Uterus (tissue), 4 donors: ENCODE results near the gene GSTO1. TPM values are rescaled to one million over a fixed set of nuclear protein-coding genes. Genes with fewer than 3 reads are reported as not detected.

Experiments used
- DNase-seq, 2 donors: peaks; one replicate each; pipeline ENCODE4 v3.0.0-alpha.2; 2019 to 2020
- H3K27ac ChIP-seq, 2 donors: fragments of 200-600 bp; sonication (generic); 1 replicate in 1 of 2; 2 replicates in 1 of 2; pipeline ENCODE4 v1.5.1; 2016 to 2018
- H3K27me3 ChIP-seq, 2 donors: fragments of 200-600 bp; sonication (generic); one replicate each; pipeline ENCODE4 v1.5.1; 2018 to 2019; ENCODE audit warnings: control low read depth in 1 of 2
- H3K36me3 ChIP-seq, 2 donors: fragments of 200-600 bp; sonication (generic); one replicate each; pipeline ENCODE4 v1.5.1; 2019; ENCODE audit warnings: control low read depth in 1 of 2
- H3K4me1 ChIP-seq, 2 donors: fragments of 200-600 bp; sonication (generic); one replicate each; pipeline ENCODE4 v1.5.1; 2018 to 2019; ENCODE audit warnings: control low read depth in 1 of 2
- H3K4me3 ChIP-seq, 2 donors: fragments of 200-600 bp; sonication (generic); 1 replicate in 1 of 2; 2 replicates in 1 of 2; pipeline ENCODE4 v1.5.1; 2018 to 2019; ENCODE audit warnings: mild to moderate bottlenecking in 1 of 2
- H3K9me3 ChIP-seq, 2 donors: fragments of 200-600 bp; sonication (generic); one replicate each; pipeline ENCODE4 v1.5.1; 2019; ENCODE audit warnings: control low read depth in 1 of 2
- POLR2A ChIP-seq, 2 donors: fragments of 450-650 bp; IDR thresholded peaks; one replicate each; pipeline ENCODE4 v1.6.1; 2016; ENCODE audit warnings: antibody characterized with exemption in 2 of 2, mild to moderate bottlenecking in 1 of 2, moderate library complexity in 1 of 2
- intact Hi-C: fragments of 100-400 bp; cut with DNase I; formaldehyde crosslinking; loops from one replicate; pipeline ENCODE4 v1.15.1; 2023; ENCODE audit warnings: low total_unique reads
- total RNA-seq, 4 donors: library from RNA; depleted of rRNA in 3 of 4; stranded (reverse); fragments of >200 nt in 3 of 4; gene quantifications; one replicate each; pipeline versions ENCODE4 v1.1.0 to v1.2.4, GENCODE V29; 2014 to 2023
- TF ChIP-seq, protein P1 (sequence below), 4 experiments: fragments of 200-600 bp in 2 of 4; fragments of 450-650 bp in 2 of 4; sonication (generic) in 2 of 4; IDR thresholded peaks; one replicate each; pipeline ENCODE4 v1.5.1; 2016 to 2019; ENCODE audit warnings: antibody characterized with exemption in 4 of 4, mild to moderate bottlenecking in 2 of 4, moderate library complexity in 1 of 4
- donor health status: DM: yes; HTN: yes; CAD: no.

Gene GSTO1
- total RNA-seq, result 100 to 1,000 TPM in 2 of 4 donors, 10 to 100 TPM in 2; 54.7 to 131 (median 102) TPM

DNA sequence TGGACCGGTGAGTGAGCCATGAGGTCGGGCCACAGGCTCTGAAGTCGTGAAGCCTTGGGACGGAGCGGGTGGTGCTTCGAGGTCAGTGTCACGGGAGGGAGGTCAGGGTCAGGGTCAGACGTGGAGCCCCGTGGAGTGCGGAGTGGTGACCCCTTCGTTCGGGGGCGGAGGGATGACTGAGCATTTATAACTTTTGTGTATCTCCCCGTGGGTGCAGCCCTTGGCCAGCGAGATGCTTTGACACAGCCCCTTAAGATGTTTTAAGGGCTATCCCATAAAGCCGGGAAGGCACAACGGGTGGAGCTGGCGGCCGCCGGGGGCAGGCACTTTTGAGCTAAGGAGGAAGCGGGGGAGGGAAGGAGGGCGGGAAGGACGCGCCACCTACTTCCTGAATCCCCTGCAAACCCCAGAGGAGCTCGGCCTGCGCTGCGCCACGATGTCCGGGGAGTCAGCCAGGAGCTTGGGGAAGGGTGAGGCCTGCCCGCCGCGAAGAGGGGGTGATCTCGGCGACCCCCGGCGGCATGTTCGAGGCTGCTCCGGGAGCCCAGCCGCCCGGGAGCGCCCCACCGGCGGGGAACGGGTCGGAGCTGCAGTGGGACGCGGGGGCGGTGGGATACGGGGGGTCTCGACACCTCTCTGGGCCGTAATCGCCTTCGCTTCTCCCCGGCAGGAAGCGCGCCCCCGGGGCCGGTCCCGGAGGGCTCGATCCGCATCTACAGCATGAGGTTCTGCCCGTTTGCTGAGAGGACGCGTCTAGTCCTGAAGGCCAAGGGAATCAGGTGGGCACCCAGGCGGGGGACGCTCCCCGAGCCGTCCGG is at the start of gene GSTO1:
Gene GSTO1, plus strand, starts transcription at position 400 of the 818 bp plus-strand sequence. Its CDS starts 37 bp downstream, at position 437.
- intact Hi-C loops, result no loop called here
- TF ChIP-seq POLR2A (IDR thresholded peaks at IDR 0.05), result peak; percentile 62 to 74
- TF ChIP-seq, protein P1, sequence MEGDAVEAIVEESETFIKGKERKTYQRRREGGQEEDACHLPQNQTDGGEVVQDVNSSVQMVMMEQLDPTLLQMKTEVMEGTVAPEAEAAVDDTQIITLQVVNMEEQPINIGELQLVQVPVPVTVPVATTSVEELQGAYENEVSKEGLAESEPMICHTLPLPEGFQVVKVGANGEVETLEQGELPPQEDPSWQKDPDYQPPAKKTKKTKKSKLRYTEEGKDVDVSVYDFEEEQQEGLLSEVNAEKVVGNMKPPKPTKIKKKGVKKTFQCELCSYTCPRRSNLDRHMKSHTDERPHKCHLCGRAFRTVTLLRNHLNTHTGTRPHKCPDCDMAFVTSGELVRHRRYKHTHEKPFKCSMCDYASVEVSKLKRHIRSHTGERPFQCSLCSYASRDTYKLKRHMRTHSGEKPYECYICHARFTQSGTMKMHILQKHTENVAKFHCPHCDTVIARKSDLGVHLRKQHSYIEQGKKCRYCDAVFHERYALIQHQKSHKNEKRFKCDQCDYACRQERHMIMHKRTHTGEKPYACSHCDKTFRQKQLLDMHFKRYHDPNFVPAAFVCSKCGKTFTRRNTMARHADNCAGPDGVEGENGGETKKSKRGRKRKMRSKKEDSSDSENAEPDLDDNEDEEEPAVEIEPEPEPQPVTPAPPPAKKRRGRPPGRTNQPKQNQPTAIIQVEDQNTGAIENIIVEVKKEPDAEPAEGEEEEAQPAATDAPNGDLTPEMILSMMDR (IDR thresholded peaks at IDR 0.05), result peak in 3 of 4 experiments; percentile 5 to 29 (median 13)
- Histone ChIP-seq H3K4me1 (peaks cover 0 to 5% of the 10 kb centered on the region in 2 donors), H3K4me3 (peak within 1 kb of the TSS; percentile 73 to 100), H3K27me3 (no peaks in the 10 kb centered on the region), H3K36me3 (no peaks in the 10 kb centered on the region), H3K27ac (peak within 1 kb of the TSS; percentile 97 to 99), H3K9me3 (no peaks in the 10 kb centered on the region)
- DNase-seq, result peak; percentile 83 to 86

DNA sequence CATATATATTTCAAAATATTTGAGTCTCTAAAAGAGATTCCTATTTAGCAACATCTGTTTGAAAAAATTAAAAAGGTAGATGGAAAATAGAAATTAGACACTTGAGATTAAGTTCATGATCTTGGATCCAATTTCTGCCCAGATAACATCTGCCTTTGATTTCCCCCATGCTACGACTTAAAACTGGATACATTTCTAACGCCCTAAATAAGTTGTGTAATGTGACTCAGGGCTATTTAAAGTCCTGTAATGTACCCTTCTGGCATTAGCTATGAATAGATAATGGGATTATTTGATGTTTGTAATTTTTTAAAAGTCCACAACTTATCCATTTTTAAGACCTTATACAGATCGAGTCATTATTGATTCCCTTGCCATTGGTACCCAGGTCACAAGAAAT is 46.0 kb upstream of the GSTO1 start:
- no peaks in the 10 kb centered on the region for H3K4me1 ChIP-seq
- no peak overlapping the region for H3K27ac ChIP-seq
- H3K4me3 ChIP-seq, result no peak overlapping the region
- H3K27me3 ChIP-seq, result no peaks in the 10 kb centered on the region
- intact Hi-C loops, result no loop called here
- H3K36me3 ChIP-seq, result no peaks in the 10 kb centered on the region
- DNase-seq, result no peak
- no peak for TF ChIP-seq POLR2A (IDR thresholded peaks at IDR 0.05)
- TF ChIP-seq, protein P1 (IDR thresholded peaks at IDR 0.05), result no peak
- H3K9me3 ChIP-seq, result no peaks in the 10 kb centered on the region

DNA sequence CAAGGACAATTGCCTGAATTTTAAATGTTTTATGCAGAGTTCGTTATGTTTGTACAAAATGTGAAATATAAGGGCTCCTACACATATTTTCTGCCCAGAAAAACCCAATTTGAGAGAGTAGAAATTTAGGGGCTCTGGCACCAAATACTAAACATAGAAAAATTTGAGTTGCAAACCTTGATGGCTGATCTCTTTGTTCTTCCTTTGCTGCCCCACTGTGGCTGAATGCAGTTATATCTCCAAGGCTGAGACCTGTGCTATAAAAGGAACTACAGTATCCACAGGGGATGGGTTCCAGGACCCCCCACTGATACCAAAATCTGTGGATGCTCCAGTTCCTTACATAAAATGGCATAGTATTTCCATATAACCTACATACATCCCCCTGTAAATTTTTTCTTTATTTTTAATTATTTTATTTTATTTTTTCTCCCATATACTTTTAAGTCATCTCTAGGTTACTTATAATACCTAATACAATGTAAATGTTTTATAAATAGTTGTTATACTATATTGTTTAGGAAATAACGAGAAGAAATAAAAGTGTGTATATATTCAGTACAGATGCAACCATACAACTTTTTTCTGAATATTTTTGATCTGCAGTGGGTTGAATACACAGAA is 45.0 kb upstream of the GSTO1 start:
- no peak for TF ChIP-seq POLR2A (IDR thresholded peaks at IDR 0.05)
- TF ChIP-seq, protein P1 (IDR thresholded peaks at IDR 0.05), result peak; percentile 26 to 56 (median 47)
- no peaks in the 10 kb centered on the region for H3K9me3 ChIP-seq
- H3K36me3 ChIP-seq, result no peaks in the 10 kb centered on the region
- no peak overlapping the region for H3K4me3 ChIP-seq
- no peaks in the 10 kb centered on the region for H3K27me3 ChIP-seq
- intact Hi-C loops, result no loop called here
- H3K27ac ChIP-seq, result no peak overlapping the region
- DNase-seq, result peak in 1 of 2 donors; percentile 20
- no peaks in the 10 kb centered on the region for H3K4me1 ChIP-seq

DNA sequence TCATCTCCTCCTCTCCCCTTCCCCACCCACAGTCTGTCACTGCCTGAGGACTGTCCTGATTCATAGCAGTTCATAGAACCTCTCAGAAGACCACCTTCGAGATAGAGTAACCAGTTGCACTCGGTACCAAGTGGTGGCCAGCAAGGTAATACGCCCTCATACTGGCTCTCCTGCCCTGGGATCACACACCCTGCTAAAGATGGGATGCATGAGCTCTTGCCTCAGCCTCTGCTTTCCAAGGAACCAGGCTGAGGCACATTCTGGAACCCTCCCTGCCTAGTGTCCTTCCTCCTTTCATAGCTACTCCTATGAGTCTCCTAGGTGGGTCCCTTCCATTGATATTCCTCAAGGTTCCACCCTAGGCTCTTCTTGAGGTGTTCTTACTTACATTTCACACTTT is 38.1 kb upstream of the GSTO1 start:
- Histone ChIP-seq H3K27me3 (no peaks in the 10 kb centered on the region), H3K27ac (no peak overlapping the region), H3K9me3 (no peaks in the 10 kb centered on the region), H3K4me3 (no peak overlapping the region), H3K36me3 (no peaks in the 10 kb centered on the region), H3K4me1 (no peaks in the 10 kb centered on the region)
- intact Hi-C loops, result no loop called here
- no peak for DNase-seq
- TF ChIP-seq, protein P1 (IDR thresholded peaks at IDR 0.05), result no peak
- TF ChIP-seq POLR2A (IDR thresholded peaks at IDR 0.05), result no peak

DNA sequence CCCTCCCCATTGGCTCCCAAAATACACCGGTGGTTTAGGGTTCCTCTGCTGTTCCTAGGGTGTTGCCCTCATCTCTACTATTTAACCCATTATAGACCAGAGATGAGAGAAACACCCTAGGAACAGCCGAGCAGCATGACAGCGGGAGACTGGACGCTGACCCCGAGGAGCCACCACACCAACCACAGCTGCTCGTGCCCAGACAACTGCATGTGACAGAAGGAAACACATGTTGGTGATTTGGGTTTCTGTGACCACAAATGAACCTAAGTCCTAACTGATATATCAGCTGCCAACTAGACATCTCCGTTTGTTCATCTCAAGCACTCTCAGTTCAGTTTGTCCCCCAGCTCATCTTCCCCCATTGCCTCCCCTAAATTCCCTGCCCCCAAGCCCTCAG is 35.9 kb upstream of the GSTO1 start:
- TF ChIP-seq, protein P1 (IDR thresholded peaks at IDR 0.05), result no peak
- no peak for TF ChIP-seq POLR2A (IDR thresholded peaks at IDR 0.05)
- H3K36me3 ChIP-seq, result no peaks in the 10 kb centered on the region
- H3K27me3 ChIP-seq, result no peaks in the 10 kb centered on the region
- DNase-seq, result no peak
- no peak overlapping the region for H3K4me3 ChIP-seq
- no peaks in the 10 kb centered on the region for H3K4me1 ChIP-seq
- no peak overlapping the region for H3K27ac ChIP-seq
- intact Hi-C loops, result no loop called here
- H3K9me3 ChIP-seq, result no peaks in the 10 kb centered on the region
